Medulla oblongata (tissue), 1 donor: ENCODE data around the gene RAMP1.
"Not testable (repeated sequence)": the region's sequence is repeated elsewhere in the genome, so short reads cannot be mapped to it uniquely, and the experiment has no call there.

Experiments
- DNase-seq: peaks from one replicate; pipeline ENCODE4 v3.0.0-alpha.2; 2015; ENCODE audit errors: extremely low spot score

RAMP1 gene

DNA sequence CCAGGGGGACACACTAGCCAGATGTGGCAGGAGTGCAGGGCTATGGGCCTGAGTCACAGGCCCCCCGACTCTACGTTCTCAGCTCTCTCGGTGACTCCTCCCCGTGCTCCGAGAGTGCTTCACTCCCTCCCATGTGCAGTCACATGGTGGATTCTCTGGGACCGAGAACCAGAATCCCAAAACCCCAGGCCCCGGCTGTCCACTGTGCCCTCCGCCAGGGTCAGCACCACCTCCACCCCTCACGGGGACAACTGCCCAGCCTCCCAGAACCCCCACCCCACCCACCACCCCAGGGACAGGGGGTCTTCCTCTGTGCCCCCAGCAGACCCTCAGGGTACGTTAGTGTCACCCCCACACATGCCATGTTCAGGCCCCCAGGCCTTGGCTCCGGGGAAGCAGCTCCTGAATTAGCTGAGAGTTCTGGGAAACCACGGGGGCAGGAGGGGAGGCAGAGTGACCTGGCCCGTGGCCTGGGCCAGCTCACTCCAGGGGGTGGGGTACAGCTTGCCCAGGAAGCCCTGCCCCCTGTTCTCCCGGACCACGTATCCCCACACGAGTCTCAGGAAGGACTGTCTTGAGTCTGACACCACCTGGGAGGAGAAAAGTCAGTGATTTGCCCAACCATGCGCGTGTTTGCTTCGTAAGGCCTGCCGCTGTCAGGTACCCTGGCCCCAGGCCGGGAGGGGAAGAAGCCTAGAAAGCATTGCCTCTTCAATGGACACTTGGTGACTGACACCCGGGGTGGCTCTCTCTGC lies 4.4 kb downstream of the RAMP1 start:
- DNase-seq, result no peak

DNA sequence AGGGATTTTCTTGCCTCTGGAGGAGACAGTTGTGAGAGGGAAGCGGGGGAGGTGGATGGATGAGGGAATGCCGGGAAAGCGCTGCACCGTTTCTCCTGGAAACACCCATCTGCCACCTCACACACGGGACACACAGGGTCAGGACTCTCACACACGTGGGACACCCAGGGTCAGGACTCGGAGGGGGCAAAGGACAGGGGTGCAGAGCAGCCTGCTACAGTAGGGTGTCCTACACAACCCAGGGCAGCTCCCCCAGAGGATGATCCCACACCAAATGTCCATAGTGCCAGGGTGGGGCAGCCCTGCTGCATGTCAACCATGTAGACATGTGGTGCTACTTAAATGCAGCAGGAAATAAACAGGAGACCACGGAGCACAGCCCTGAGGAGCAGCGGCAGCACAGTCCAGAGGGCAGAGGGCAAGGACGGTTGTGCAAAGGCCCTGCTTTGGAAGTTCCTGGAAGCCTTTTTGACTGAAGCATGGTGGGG lies 5.1 kb downstream of the RAMP1 start:
- DNase-seq, result no peak

DNA sequence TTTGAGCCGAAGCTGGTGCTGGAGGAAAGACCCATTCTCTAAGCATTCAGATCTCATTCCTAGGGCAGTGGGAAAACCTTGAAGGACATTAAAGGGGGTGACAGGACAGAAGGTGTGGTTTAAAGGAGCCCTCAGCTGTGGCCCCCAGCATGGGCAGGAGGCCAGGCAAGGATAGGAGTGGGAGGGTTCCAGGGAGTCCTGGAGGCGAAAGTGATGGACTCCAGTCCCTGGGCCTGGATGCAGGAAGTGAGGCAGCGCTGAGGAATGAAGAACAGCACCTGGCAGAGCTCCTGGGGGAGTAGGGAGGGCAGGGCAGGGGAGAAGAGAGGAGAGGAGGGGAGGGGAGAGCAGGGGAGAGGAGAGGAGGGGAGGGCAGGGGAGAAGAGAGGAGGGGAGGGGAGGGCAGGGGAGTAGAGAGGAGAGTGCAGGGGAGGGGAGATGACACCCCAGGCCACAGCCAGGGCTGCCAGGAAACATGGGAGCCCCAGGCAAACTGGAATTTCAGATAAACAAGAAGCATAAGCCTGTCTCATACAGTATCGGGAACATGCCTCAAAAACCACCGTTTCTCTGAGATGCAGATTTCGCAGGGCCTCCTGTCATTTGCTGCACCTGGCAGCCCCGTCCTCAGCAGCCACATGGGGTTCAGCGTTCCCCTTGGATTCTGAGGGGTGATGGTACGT lies 5.7 kb downstream of the RAMP1 start:
- no peak for DNase-seq

DNA sequence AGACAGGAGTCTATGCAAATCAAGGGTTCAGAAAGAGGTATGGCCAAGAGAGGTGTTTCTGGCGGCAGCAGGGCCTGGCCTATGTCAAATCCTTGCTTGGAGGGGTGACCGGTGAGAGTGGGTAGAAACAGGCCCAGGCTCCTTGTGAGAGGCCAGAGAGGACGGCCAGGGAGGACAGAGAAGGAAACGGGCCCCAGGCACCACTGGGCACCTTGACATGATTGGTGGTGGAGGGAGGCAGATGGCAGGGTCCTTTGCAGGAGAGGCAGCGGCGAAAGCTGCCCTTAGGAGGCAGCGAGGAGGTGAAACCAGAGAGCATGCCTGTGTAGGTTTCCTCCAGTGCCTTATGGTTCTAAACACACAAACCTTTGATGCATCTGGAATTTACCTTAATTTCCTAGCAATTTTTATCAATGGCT lies 6.2 kb downstream of the RAMP1 start:
- no peak for DNase-seq

DNA sequence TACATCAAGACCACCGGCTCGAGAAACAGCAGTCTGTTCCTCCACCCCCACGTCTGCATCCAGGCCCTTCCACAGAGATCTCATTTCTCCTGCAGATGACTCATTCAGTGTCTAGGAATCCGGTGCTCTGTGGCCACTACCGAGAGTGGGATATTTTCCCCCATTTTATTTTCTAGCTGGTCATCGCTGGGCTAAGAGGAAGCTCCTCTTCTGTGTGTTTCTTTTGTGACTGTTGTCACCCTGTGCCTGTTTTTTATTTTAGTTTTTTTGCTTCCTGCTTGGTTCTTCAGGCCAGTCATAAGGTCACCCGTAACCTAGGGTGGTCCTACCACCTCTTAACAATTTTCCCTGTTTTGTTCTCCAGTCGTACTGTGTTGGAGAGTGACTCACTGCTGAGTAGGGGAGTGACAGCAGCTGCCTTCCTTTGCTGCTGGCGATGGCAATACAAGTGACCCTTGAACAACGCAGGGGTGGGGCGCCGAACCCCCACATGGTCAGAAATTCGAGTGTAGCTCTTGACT lies 6.7 kb downstream of the RAMP1 start:
- no peak for DNase-seq

DNA sequence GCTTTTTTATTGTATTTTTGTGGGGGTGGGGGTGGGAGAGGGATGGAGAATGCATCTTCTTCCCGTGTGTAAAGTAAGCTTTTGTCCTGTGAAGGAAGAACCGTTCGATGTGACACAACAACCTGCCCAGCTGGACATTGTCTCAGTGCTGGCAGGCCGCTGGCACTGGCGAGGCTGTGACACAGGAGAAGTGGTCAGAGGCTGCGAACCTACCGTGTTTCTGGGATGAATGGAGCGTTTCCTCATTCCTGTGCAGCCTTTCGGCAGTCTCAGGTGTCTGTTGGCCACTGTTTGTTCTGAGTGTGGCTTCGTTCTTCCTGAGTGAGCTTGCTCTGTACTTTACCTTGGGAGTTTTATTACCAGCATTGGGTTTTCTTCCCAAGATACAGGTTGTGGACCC lies 8.0 kb downstream of the RAMP1 start:
- DNase-seq, result no peak

DNA sequence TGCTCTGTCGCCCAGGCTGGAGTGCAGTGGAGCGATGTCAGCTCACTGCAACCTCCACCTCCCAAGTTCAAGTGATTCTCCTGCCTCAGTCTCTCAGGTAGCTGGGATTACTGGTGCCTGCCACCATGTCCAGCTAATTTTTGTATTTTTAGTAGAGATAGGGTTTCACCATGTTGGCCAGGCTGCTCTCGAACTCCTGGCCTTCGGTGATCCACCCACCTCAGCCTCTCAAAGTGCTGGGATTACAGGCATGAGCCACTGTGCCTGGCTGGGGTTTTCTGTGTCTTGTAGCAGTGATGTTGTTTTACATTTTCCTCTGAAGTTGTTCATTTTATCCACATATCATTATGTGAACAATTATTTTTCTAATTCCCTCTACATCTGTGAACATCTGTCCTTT lies 8.7 kb downstream of the RAMP1 start:
- DNase-seq, result not testable (repeated sequence)

DNA sequence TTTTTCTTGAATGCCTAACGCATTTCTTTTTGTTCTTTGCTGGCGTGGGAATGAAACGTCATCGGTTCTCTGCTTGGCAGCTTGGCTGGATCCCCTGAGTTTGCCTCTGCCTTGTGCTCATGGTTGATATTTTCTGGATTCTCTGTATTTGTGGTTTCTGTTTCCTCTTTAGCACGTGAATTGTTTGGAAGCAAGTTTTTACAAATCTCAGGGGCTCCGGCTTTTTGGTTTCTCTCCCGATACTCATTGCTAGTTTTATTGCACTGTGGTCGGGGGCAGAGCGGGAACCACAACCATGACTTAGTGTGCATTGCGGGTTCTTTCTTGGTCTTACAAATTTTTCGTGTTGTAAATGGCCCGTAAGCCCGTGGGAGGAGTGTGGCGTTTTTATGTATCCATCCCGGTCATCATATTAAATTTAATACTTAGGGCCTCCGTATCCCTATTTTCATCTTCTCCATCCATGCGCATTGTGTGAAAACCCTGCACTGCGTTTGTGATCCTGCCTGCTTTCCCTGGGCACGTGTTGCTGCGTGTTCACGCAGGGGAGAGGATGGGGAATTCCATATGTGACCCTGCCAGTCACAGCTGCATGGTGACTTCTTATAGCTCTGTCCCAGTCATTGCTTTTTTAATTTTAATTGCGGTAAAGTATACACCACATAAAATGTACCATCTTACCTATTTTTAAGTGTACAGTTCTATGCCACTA lies 9.4 kb downstream of the RAMP1 start:
- peak; percentile 53 for DNase-seq

DNA sequence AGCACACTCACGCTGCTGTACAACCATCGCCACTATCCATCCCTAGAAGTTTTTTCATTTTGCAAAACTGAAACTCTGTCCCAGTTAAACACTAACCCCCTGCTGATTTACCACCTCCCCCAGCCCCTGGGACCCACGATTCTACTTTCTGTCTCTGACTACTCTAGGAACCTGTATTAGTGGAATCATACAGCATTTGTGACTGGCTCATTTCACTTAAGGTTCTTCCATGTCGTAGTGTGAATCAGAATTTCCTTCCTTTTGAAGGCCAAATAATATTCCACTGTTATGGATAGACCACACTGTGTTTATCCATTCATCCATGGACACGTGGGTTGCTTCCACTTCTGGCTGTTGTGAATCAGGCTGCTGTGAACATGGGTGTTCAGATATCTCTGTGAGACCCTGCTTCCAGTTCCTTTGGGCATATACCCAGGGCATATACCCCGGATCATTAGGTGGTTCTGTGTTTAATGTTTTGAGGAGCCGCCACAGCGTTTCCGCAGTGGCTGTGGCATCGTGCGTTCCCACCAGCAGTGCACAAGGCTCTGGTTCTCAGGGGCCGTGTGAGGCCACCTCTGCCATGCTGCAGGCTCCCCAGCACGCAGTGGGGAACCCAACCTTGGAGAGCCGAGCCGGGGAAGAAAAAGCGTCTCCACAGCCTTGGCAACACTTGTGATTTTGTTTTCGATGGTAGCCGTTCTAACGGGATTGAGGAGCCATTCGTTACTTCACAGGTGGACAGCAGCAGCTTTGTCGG lies 10.1 kb downstream of the RAMP1 start:
- DNase-seq, result no peak

DNA sequence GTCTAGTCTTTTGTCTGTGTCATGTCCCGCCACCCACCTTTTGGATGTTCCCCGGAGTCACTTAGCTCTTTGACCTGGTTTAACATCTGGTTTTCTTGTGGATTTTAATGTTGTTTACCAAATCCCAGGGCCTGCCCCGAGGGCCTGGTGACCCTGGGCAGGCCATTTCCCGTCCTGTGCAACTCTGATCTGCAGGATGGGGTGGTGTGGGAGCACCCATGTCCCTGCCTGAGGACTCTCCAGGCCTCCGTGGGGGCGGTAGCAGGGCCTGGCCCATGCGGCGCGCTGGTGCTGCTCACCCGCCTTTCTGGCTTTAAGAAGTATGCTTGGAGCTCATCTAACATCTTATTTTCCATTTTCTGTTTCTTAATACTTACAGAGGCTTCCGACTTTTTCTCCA lies 10.7 kb downstream of the RAMP1 start:
- DNase-seq, result no peak

DNA sequence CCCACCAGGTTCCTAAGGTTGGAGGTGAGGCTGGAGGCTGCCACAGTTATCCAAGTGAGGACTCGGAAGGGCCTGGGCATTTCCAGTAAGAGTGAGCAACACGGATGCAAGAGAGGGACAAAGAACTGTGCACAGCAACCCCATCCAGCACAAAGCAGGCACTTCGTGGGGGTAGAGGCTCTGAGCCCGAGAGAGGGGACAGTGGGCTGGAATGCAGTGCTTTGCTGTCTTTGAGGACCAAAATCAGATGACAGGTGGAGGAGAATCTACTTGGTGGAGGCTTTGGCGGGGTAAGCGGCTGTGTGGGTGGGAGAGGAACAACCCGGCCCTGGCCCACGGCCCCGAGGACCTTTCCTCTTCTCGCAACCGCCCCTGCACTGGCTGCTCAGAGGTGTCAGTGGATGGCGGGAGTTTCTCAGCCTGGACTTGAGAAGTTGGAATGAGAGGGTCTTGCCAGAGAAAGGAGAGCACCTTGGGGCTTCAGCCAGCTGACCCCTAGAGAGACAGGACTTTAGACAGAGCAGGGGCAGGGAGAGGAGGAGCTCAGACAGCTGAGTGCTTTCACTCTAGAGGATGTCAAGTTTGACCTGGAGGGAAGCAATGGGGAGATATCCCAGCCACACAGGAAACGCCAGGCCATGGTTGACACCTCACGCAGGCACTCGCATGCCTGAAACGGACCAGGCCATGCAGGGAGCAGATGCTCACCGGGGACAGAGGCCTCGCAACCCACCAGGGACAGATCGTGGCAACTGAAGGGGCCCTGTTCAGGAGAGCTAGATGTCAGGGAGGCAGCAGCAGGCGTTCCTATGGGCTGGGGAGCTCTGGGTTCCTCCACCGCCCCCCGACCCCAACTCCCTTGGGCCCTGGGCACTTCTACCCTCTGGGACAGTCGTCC lies 11.6 kb downstream of the RAMP1 start:
- no peak for DNase-seq

DNA sequence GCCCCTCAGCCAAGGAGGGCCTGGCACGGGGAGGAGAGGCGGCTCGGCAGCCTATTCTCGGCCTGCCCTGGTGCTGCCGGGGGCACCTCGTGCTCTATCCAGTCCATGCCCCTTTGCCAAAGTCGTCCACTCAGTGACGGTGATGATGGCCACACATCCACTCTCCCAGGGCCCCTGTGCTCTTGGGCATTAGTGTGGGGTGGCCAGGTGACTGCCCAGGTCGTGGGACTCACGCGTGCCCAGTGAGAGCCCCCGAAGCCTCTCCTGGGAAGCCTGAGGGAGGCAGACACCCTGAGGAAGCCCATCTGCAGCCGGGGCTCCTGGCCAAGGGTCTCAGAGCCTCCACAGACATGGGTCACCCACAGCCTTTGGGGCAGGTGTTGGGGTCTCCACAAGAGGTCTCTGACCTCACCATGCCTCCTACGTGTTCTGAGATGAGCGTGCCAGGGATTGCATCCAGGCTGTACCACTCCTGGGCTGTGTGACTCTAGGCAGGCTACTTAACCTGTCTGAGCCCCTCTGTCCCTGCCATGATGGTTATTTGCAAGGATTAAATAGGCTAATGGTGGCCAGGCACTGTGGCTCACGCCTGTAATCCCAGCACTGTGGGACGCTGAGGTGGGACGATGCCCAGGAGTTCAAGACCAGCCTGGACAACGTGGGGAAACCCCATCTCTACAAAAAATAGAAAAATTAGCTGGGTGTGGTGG lies 12.9 kb downstream of the RAMP1 start:
- DNase-seq, result no peak

DNA sequence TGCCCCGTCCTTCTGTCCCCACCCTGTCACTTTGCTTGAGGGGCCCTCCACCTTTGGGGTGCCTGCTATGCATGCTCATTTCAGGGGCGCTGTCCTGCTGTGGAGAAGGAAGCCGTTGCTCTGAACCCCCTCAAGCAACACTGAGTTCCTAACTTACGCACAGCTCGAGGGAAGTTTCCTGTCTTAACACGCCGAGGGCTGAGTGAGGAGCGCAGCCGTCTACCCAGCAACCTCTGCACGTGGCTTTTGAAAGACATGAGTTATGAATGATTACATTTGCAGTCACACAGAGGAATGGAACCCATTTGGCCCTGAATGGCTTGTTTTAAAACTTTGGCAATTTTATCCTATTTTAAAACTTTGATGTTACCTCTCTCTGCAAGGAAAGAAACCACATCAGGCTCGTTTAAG lies 14.0 kb downstream of the RAMP1 start:
- DNase-seq, result no peak

DNA sequence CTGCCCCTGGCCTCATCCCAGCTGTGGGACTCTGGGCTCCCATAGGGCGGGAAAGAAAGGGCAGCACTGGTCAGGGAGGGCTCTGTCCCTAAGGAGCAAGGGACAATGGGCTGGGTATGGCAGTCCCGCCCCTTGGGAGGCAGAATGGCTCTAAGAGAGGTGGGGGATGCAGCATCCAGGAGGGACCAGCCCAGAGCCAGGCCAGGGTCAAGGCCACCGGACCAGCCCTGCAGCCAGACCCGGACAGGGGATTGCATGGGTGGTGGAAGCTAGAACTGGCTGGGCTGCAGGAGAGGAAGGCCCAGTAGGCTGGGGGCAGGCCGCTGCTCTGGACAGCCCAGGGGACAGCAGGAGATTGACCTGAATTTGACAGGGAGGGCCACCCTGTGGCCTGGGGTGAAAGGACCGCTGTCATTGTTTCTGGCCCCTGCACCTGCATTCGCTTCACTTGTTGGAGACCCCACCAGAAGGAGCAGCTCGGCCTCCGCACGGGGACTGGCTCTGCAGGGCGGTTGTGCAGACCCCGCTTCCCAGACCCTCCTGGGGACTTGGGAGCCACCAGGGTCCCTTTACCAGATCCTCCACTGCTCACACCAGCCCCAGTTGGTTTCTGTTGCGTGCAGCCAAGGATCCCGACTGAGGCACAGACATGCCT lies 14.6 kb downstream of the RAMP1 start:
- DNase-seq, result no peak

DNA sequence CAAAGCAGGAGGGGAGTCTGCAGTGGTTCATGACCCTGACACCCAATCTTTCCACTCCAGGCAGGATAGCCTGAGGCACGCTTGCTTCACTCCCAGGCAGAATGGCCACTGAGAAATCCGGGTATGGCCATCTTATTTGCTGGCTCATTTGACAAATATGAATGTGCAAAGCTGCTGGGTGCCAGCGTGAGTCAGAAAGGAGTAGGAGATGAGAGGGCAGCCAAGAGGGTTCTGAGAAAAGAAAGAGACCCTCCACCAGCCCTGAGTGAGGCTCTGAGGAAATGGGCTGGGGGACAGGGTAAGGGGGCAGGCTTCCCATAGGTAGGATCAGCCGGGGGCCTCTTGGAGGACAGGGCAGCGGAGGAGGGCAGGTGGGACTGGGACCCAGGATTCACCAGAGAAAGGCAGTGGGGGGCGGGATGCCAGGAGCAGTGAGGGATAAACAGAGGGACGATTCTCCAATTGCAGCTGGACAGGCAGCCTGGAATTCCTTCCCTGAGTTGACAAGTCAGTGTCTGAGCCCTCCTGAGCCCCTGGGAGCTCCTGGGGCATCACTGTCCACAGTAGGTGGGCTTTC lies 15.2 kb downstream of the RAMP1 start:
- DNase-seq, result no peak

DNA sequence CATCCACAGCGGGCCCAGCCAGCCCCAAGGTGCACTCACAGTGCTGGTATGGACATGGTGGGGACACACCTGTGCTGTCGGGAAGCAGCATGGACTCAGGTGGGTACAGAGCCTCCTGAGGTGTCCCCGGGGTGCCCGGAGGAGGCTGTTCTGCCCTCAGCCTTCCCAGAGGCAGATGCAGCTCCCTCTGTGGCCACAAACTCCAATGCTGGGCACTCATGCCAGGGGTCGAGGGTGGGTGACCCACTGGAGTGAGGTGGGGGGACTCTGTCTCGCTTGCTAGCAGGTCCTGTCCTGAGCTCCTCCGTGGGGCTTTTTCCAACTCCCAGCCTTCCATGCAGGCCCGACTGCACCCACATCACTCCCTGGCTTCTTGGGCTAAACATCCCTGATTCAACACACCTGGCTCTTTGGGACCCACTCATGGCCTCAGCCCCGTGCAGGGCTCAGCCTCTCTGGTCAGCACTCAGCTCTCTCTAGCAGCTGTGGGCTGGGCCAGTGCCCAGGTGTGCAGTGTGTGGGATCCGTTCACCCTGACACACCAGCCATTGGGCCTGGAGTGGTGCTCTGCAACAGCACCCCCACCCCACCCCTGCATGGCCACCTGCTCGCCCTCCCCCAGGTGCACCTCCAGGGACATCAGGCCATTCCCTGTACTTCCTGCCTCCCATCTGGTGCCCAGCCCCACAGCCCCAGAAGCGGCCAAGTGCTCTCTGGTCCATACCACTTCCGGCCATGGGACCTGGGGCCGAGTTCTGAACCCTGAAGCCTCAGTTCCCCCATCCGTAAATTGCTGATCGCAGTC lies 16.0 kb downstream of the RAMP1 start:
- DNase-seq, result no peak

DNA sequence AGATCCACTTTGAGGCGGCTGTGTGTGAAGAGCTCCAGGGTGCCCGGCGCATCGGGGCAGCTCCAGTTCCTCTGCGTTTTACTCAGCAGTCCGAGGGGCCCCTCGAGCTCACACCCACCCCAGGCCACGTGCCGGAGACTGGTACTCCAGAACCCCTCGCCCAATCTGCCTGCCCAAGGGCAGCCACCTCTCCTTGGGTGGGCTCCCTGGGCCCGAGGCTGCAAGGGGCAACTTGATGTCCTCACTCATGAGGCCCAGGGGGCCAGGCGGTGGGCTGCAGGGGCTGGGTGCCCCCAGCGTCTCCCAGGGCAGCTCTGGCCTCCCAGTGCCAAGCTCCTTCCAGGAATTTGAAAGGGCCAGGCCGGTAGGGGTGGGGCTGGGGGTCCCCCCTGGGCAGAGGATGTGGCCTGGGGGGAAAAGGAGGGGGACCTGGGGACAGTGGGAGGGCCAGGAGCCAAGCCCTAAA lies 16.7 kb downstream of the RAMP1 start:
- DNase-seq, result no peak

DNA sequence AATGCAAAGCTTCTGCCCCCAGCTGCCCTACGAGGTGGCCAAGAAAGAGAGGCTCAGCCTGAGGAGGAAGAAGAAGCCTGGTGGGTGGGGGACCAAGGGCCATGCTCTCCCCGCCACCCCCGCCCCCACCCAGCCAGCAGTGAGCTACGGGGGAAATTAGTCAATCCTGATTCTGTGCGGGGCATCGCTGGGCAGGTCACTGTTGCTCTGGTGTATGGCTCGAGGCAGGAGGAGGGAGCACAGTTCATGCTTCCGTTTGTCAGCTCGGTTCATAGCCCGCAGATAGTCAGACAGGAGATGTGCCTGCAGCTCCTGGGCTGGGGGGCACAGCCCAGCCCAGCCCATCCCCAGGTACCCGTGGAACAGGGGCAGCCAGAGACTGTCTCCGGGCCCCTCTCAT lies 17.1 kb downstream of the RAMP1 start:
- no peak for DNase-seq
